Activated naive CD4-positive, alpha-beta T cell treated with anti-CD3 and anti-CD28 coated beads, Interleukin-2, amount 10 ng/mL, durations not matched to agents 7 days and 5 days (primary cell): ENCODE results near the gene EVA1C.
"Not testable (repeated sequence)": the region's sequence is repeated elsewhere in the genome, so short reads cannot be mapped to it uniquely, and the experiment has no call there.

Experiments
- CTCF ChIA-PET: fragments of 350-600 bp; sonication (Branson Sonifier 250); formaldehyde crosslinking; loops from one replicate; lab custom pipeline; 2021; ENCODE audit warnings: antibody characterized with exemption; lab: Charles Lee
- DNase-seq: peaks from one replicate; pipeline ENCODE4 v3.0.0-alpha.2; 2020
- H3K27ac Mint-ChIP-seq: one replicate; pipeline ENCODE4 v1.8.0; 2021; ENCODE audit warnings: mild to moderate bottlenecking, moderate library complexity, mixed read lengths
- H3K27me3 Mint-ChIP-seq: one replicate; pipeline ENCODE4 v1.8.0; 2021; ENCODE audit warnings: mild to moderate bottlenecking, mixed read lengths
- H3K36me3 Mint-ChIP-seq: one replicate; pipeline ENCODE4 v1.8.0; 2021; ENCODE audit warnings: mixed read lengths
- H3K4me1 Mint-ChIP-seq: one replicate; pipeline ENCODE4 v1.8.0; 2021; ENCODE audit warnings: mixed read lengths
- H3K4me3 Mint-ChIP-seq: one replicate; pipeline ENCODE4 v1.8.0; 2021; ENCODE audit warnings: mild to moderate bottlenecking, moderate library complexity, mixed read lengths
- H3K9me3 Mint-ChIP-seq: one replicate; pipeline ENCODE4 v1.8.0; 2021; ENCODE audit warnings: mixed read lengths

EVA1C gene

GRCh38 chr21:32520875-32521735, 108.6 kb downstream of the EVA1C start:
- CTCF ChIA-PET = no interaction called here
- Mint-ChIP-seq H3K27ac (no peak overlapping the region), H3K36me3 (no peaks in the 10 kb centered on the region), H3K9me3 (no peaks in the 10 kb centered on the region), H3K4me1 (no peaks in the 10 kb centered on the region), H3K27me3 (peaks cover 3% of the 10 kb centered on the region), H3K4me3 (no peak overlapping the region)
- no peak for DNase-seq

GRCh38 chr21:32521736-32522355, 109.3 kb downstream of the EVA1C start:
- H3K4me1 Mint-ChIP-seq = no peaks in the 10 kb centered on the region
- H3K27ac Mint-ChIP-seq = no peak overlapping the region
- no peaks in the 10 kb centered on the region for H3K36me3 Mint-ChIP-seq
- no peak for DNase-seq
- H3K4me3 Mint-ChIP-seq = no peak overlapping the region
- peaks cover 4% of the 10 kb centered on the region for H3K27me3 Mint-ChIP-seq
- CTCF ChIA-PET = no interaction called here
- H3K9me3 Mint-ChIP-seq = no peaks in the 10 kb centered on the region

GRCh38 chr21:32523463-32523862, 111.0 kb downstream of the EVA1C start:
- H3K27ac Mint-ChIP-seq = no peak overlapping the region
- CTCF ChIA-PET = no interaction called here
- no peak overlapping the region for H3K4me3 Mint-ChIP-seq
- H3K36me3 Mint-ChIP-seq = no peaks in the 10 kb centered on the region
- H3K27me3 Mint-ChIP-seq = peaks cover 4% of the 10 kb centered on the region
- no peaks in the 10 kb centered on the region for H3K4me1 Mint-ChIP-seq
- H3K9me3 Mint-ChIP-seq = no peaks in the 10 kb centered on the region
- no peak for DNase-seq

GRCh38 chr21:32523988-32524719, 111.6 kb downstream of the EVA1C start:
- H3K27me3 Mint-ChIP-seq = peaks cover 4% of the 10 kb centered on the region
- no peak overlapping the region for H3K27ac Mint-ChIP-seq
- CTCF ChIA-PET = no interaction called here
- H3K36me3 Mint-ChIP-seq = no peaks in the 10 kb centered on the region
- DNase-seq = no peak
- H3K9me3 Mint-ChIP-seq = no peaks in the 10 kb centered on the region
- H3K4me3 Mint-ChIP-seq = no peak overlapping the region
- H3K4me1 Mint-ChIP-seq = no peaks in the 10 kb centered on the region

GRCh38 chr21:32525282-32525681, 112.8 kb downstream of the EVA1C start:
- H3K27ac Mint-ChIP-seq = no peak overlapping the region
- H3K4me1 Mint-ChIP-seq = no peaks in the 10 kb centered on the region
- H3K36me3 Mint-ChIP-seq = no peaks in the 10 kb centered on the region
- DNase-seq = no peak
- H3K9me3 Mint-ChIP-seq = no peaks in the 10 kb centered on the region
- no peak overlapping the region for H3K4me3 Mint-ChIP-seq
- CTCF ChIA-PET = no interaction called here
- peaks cover 4% of the 10 kb centered on the region for H3K27me3 Mint-ChIP-seq

GRCh38 chr21:32529679-32530078, 117.2 kb downstream of the EVA1C start:
- Mint-ChIP-seq H3K4me3 (no peak overlapping the region), H3K36me3 (no peaks in the 10 kb centered on the region), H3K27ac (no peak overlapping the region), H3K27me3 (peaks cover 4% of the 10 kb centered on the region), H3K9me3 (no peaks in the 10 kb centered on the region), H3K4me1 (no peaks in the 10 kb centered on the region)
- no peak for DNase-seq
- CTCF ChIA-PET = no interaction called here

GRCh38 chr21:32530809-32531208, 118.3 kb downstream of the EVA1C start:
- CTCF ChIA-PET, DNase-seq, H3K9me3 Mint-ChIP-seq, H3K4me1 Mint-ChIP-seq, H3K27ac Mint-ChIP-seq, H3K36me3 Mint-ChIP-seq, H3K4me3 Mint-ChIP-seq, H3K27me3 Mint-ChIP-seq: not testable (repeated sequence)

GRCh38 chr21:32531561-32531960, 119.1 kb downstream of the EVA1C start:
- not testable (repeated sequence) for H3K4me1 Mint-ChIP-seq

GRCh38 chr21:32532636-32533035, 120.1 kb downstream of the EVA1C start:
- peaks cover 12% of the 10 kb centered on the region for H3K4me1 Mint-ChIP-seq
- no peak overlapping the region for H3K4me3 Mint-ChIP-seq
- H3K27ac Mint-ChIP-seq = no peak overlapping the region
- H3K9me3 Mint-ChIP-seq = no peaks in the 10 kb centered on the region
- CTCF ChIA-PET = no interaction called here
- no peaks in the 10 kb centered on the region for H3K36me3 Mint-ChIP-seq
- peaks cover 5% of the 10 kb centered on the region for H3K27me3 Mint-ChIP-seq
- DNase-seq = no peak

More at GRCh38 chr21:32531561-32531960, 119.1 kb downstream of the EVA1C start:
- CTCF ChIA-PET, H3K27ac Mint-ChIP-seq, H3K27me3 Mint-ChIP-seq, H3K36me3 Mint-ChIP-seq, H3K9me3 Mint-ChIP-seq, DNase-seq, H3K4me3 Mint-ChIP-seq: not testable (repeated sequence)

GRCh38 chr21:32533053-32533452, 120.5 kb downstream of the EVA1C start:
- H3K9me3 Mint-ChIP-seq = no peaks in the 10 kb centered on the region
- CTCF ChIA-PET = no interaction called here
- H3K36me3 Mint-ChIP-seq = no peaks in the 10 kb centered on the region
- H3K4me1 Mint-ChIP-seq = peaks cover 12% of the 10 kb centered on the region
- no peak overlapping the region for H3K4me3 Mint-ChIP-seq
- peaks cover 5% of the 10 kb centered on the region for H3K27me3 Mint-ChIP-seq
- no peak for DNase-seq
- no peak overlapping the region for H3K27ac Mint-ChIP-seq

- H3K36me3 Mint-ChIP-seq = no peaks in the 10 kb centered on the region
- H3K27me3 Mint-ChIP-seq = peaks cover 5% of the 10 kb centered on the region
- H3K4me3 Mint-ChIP-seq = no peak overlapping the region
- H3K27ac Mint-ChIP-seq = no peak overlapping the region
- H3K4me1 Mint-ChIP-seq = peaks cover 15% of the 10 kb centered on the region
- CTCF ChIA-PET = no interaction called here
- DNase-seq = no peak
- H3K9me3 Mint-ChIP-seq = no peaks in the 10 kb centered on the region
Observed at GRCh38 chr21:32533611-32534010, 121.1 kb downstream of the EVA1C start.

- no peak for DNase-seq
- H3K36me3 Mint-ChIP-seq = no peaks in the 10 kb centered on the region
- peaks cover 15% of the 10 kb centered on the region for H3K4me1 Mint-ChIP-seq
- H3K9me3 Mint-ChIP-seq = no peaks in the 10 kb centered on the region
- no peak overlapping the region for H3K4me3 Mint-ChIP-seq
- CTCF ChIA-PET = no interaction called here
- peaks cover 5% of the 10 kb centered on the region for H3K27me3 Mint-ChIP-seq
- H3K27ac Mint-ChIP-seq = no peak overlapping the region
Observed at GRCh38 chr21:32534113-32534512, 121.6 kb downstream of the EVA1C start.

- DNase-seq = no peak
- Mint-ChIP-seq H3K9me3 (no peaks in the 10 kb centered on the region), H3K4me1 (peaks cover 15% of the 10 kb centered on the region), H3K4me3 (no peak overlapping the region), H3K36me3 (no peaks in the 10 kb centered on the region), H3K27me3 (peaks cover 5% of the 10 kb centered on the region), H3K27ac (no peak overlapping the region)
- CTCF ChIA-PET = no interaction called here
Observed at GRCh38 chr21:32535612-32536011, 123.1 kb downstream of the EVA1C start.

GRCh38 chr21:32537569-32537881, 125.0 kb downstream of the EVA1C start:
- H3K4me1 Mint-ChIP-seq = peaks cover 15% of the 10 kb centered on the region
- CTCF ChIA-PET = no interaction called here
- H3K27ac Mint-ChIP-seq = no peak overlapping the region
- no peaks in the 10 kb centered on the region for H3K9me3 Mint-ChIP-seq
- no peaks in the 10 kb centered on the region for H3K36me3 Mint-ChIP-seq
- DNase-seq = no peak
- no peak overlapping the region for H3K4me3 Mint-ChIP-seq
- peaks cover 5% of the 10 kb centered on the region for H3K27me3 Mint-ChIP-seq
